Measurements from ENCODE around the gene HS3ST6.
A peak's percentile ranks its signal among the peaks of the same experiment; 100 is the strongest.
"Not testable (repeated sequence)": the region's sequence is repeated elsewhere in the genome, so short reads cannot be mapped to it uniquely, and the experiment has no call there.

HS3ST6 gene

DNA sequence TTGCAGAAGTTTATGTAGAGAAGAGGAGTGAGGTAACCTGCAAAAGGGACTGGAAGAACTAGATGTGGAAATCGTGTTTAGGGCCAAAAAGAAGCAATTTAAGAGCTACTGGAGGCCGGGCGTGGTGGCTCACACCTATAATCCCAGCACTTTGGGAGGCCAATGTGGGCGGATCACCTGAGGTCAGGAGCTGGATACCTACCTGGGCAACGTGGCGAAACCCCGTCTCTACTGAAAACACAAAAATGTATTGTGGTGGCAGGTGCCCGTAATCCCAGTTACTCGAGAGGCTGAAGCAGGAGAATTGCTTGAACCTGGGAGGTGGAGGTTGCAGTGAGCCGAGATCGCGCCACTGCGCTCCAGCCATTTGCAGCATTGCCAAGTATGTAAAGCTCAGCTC is 42.1 kb downstream of the HS3ST6 start:
- not testable (repeated sequence) for DNase-seq

DNA sequence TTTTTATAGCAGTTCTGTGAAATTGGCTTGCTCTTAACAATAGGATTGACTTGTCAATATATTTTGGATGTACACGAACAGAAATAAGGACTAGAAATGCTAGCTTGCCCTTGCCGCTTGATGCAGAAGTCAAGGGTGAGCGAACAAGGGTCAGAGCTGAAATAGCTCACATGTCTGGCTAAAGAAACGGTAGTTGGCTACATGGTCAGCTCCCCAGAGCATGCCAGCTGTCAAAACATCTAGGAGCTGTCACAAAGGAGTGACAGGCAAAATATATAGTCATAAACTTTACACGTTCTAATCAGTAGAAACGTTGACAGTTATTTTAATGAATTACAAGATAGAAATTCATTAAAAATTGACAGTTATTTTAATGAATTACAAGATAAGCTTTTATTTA is 43.4 kb downstream of the HS3ST6 start:
- no peak for DNase-seq

DNA sequence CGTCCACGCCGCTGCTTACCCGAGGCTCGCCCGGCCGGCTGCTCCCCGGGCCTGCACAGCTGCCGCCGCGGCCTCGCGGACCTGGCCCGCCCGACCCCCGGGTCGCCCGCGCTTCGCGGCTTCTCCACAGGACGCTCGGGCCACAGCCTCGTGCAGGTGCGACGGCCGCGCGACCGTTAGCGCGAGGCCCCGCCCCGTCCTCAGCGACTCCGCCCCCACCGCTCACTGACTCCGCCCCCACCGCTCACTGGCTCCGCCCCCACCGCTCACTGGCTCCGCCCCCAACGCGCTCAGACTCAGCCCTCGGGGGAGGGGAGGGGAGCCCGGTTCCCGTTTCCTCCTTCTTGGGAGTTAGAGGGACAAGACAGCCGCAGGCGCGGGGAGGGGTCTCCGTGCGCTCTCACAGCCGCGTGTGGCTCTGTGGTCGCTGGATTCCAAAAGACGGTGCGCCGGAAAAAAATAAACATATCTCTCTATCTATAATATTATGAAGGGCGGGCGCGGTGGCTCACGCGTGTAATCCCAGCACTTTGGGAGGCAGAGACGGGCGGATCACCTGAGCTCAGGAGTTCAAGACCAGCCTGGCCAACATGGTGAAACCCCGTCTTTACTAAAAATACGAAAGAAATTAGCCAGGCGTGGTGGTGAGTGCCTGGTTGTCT is 46.1 kb downstream of the HS3ST6 start, which contains the start of gene MEIOB:
TSS of gene MEIOB (minus strand) at position 191 of the 662 bp plus-strand sequence. CDS start 3,989 bp downstream, outside the sequence.
- no peak for DNase-seq

DNA sequence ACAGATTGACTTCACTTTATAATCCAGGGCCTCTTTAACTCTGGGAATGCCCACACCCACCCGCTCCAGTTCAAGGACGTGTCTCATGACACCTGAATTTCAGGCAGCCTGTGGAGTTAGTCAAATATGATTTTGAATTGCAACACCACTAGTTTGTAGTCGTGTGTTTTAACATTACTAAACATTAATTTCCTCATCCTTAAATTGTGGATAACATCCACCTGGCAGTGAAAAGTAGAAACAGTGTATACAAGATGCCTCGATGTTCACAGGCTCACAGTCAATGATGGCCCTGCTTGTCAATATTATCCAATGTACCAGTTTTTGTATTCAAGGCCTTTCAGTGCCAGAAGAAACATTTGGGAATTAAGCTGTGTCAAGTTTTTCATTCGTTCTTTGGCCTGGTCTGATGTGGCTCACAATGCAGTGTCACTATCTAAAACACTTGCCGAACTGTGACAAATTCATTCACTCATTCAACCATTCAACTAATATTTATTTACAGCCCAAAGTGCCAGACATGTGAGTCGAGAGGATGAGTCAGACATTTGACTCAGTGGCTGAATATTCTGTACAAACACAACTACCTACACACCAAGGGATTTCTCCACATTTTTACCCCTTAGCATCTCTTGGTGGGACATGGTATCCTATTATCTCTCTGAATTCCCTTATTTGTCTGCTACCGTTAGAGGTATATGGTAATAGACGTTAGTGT is 47.7 kb downstream of the HS3ST6 start:
- DNase-seq: peak in 1 of 2 experiments; percentile 24

DNA sequence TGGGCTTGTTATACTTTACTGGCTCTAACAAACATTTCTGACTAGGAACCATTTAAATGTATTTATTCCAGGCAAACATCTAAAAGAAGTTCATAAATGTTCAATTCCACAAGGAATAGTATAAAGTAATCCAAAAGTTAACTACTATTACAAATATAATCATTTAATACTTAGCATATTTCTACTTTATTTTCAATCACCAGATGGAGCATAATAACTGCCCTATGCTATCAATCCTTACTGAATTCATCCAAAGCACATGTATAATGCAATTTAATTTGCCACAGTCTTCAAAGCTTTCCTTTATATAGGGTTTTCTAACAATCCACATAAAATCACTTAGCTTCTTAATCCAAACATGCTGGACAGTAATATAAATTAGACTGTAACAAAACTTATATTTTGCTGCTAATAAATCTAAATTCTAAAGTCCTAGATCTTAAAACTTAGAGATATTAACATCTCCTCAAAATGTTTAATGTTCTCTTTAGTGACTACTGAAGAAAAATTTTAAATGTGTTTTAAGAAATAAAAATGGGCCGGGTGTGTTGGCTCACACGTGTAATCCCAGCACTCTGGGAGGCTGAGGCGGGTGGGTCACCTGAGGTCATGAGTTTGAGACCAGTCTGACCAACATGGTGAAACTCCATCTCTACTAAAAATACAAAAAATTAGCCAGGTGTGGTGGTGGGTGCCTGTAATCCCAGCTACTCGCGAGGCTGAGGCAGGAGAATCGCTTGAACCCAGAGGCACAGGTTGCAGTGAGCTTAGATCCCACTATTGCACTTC is 52.1 kb downstream of the HS3ST6 start:
- no peak for DNase-seq

DNA sequence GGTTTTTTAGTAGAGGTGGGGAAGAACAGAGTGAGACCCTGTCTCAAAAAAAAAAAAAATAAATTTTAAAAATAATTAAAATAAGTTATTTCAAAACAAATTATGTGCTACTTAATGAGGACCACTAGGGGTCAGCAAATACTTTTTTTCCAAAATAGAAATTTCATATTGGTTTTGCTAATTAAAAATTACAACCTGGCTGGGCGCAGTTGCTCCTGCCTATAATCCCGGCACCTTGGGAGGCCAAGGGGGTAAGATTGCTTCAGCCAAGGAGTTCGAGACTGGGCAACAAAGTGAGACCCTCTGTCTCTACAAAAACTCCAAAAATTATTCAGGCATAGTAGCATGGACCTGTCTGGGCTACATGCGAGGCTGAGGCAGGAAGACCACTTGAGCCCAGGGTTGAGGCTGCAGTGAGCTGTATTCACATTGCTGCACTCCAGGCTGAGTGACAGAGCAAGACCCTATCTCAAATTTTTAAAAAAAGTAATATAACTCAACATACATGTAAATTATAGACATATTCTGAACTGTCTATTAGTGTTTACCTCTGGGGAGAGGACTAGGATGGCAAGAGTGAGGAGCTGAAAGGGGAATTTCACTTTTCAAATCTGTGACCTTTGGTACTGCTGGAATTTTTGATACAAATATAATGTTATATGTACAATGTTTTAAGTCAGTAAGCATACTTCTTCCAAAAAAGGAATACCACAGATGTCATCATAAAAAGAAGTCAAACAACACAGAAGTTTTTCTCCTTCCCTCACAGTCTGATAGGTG is 54.3 kb downstream of the HS3ST6 start:
- no peak for DNase-seq

DNA sequence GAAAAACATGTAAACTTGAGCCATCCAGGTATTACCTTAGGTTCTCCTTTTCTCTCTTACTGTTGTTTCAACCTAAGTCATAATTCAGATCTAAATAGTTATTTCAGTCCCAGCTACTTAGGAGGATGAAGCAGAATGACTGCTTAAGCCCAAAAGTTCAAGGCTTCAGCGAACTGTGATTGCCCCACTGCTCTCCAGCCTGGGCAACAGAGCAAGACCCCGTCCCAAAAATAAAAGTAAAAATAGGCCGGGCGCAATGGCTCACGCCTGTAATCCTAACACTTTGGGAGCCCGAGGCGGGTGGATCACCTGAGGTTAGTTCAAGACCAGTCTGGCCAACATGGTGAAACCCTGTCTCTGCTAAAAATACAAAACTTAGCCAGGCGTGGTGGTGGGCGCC is 55.8 kb downstream of the HS3ST6 start:
- no peak for DNase-seq

DNA sequence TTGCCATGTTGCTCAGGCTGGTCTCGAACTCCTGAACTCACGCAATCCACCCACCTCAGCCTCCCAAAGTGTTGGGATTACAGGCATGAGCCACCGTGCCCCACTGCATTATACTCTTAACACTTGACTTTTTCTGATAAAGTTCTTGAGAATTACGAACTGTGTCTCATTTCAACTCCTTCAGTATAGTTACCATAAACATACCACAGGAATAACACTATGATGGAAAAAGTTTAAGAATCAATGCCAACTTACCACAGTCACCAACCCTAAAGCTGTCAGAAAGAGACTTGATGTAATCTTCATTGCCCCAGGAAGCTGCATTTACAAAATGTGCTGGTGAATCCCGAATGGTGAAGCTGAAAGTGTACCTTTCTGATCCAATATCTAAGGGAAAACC is 56.5 kb downstream of the HS3ST6 start:
- no peak for DNase-seq

Data from SW 1271 (cell line).